GM10847 (cell line): ENCODE results near the gene PRX.

Source experiments
- POLR2A ChIP-seq: IDR thresholded peaks from 2 replicates; pipeline ENCODE4 v1.6.1; 2011; ENCODE audit not compliant: insufficient read length; ENCODE audit errors: extremely low read depth

PRX gene

GRCh38 chr19:40403262-40403984, 9.8 kb downstream of the PRX start:
- no peak for TF ChIP-seq POLR2A

- no peak for TF ChIP-seq POLR2A
Observed at GRCh38 chr19:40400559-40400958, 12.6 kb downstream of the PRX start.

GRCh38 chr19:40398417-40399131, 14.6 kb downstream of the PRX start:
- no peak for TF ChIP-seq POLR2A

GRCh38 chr19:40397568-40397906, 15.6 kb downstream of the PRX start:
- TF ChIP-seq POLR2A = no peak

- no peak for TF ChIP-seq POLR2A
Observed at GRCh38 chr19:40396886-40397567, 16.2 kb downstream of the PRX start.

GRCh38 chr19:40395956-40396355, 17.2 kb downstream of the PRX start:
- no peak for TF ChIP-seq POLR2A

- TF ChIP-seq POLR2A = no peak
Observed at GRCh38 chr19:40394816-40395210, 18.4 kb downstream of the PRX start.

GRCh38 chr19:40393894-40394815, 19.0 kb downstream of the PRX start:
- TF ChIP-seq POLR2A = no peak

GRCh38 chr19:40392894-40393517, 20.2 kb downstream of the PRX start:
- no peak for TF ChIP-seq POLR2A

GRCh38 chr19:40392123-40392522, 21.1 kb downstream of the PRX start:
- no peak for TF ChIP-seq POLR2A

GRCh38 chr19:40390084-40390742, 23.0 kb downstream of the PRX start, which contains the start of gene HIPK4:
HIPK4 (minus strand) TSS chr19:40390181; CDS start chr19:40389902, 279 bp downstream.
- TF ChIP-seq POLR2A = no peak

- no peak for TF ChIP-seq POLR2A
Observed at GRCh38 chr19:40389404-40390083, 23.6 kb downstream of the PRX start.

- no peak for TF ChIP-seq POLR2A
Observed at GRCh38 chr19:40388481-40388880, 24.7 kb downstream of the PRX start.
